ENCODE measurements around the gene UBALD1.

DNA sequence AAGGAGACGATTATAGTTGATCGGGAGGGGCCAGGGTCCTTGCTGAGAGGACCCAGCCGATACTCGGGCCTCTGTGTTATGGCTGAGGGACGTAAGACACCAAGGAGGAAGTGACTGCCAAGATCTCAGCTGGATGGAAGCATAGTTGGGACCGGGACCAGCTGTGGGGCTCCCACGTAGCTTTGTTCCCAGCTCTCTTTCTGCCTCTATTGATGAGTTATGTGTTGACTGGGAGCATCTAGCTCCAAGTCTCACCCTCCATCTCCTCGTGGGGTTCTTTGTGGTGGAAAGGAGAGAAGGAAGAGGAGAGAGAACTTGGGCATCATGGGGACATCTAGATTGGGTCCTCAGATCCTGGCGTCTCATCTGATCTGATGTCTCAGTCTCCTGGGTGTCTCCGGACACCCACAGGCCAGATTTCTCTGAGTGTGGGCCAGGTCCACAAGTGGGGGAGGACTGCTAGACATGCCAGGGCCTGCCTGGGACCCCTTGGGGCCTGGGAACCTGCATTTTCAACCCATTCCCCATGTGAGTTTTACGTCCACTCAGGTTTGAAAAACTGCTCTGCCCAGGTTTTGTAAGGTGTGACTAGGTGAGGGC, 11.0 kb upstream of the UBALD1 start:
- TF ChIP-seq POLR2AphosphoS5 (IDR thresholded peaks at IDR 0.05; ENCODE audit: low read depth, low read length), result no peak
- no peak for TF ChIP-seq TAF1 (IDR thresholded peaks at IDR 0.05; ENCODE audit: borderline replicate concordance, insufficient read depth, low read length)
- TF ChIP-seq SIN3A (IDR thresholded peaks at IDR 0.05; ENCODE audit: borderline replicate concordance, insufficient read depth, low read length), result no peak

All from PFSK-1 (cell line).